HepG2 (cell line): ENCODE measurements around the gene ZMYND10. TPM values are rescaled to one million over a fixed set of nuclear protein-coding genes. Genes with fewer than 3 reads are reported as not detected.

Source experiments
- ARHGAP35 ChIP-seq: sonication (generic); formaldehyde crosslinking; IDR thresholded peaks from 2 replicates; pipeline ENCODE4 v1.9.0; 2022; ENCODE audit warnings: mild to moderate bottlenecking, inconsistent platforms, moderate library complexity, missing genetic modification reagents, borderline replicate concordance
- ATAD3A ChIP-seq: sonication (generic); formaldehyde crosslinking; IDR thresholded peaks from 2 replicates; pipeline ENCODE4 v1.4.0; 2020; ENCODE audit warnings: missing genetic modification reagents
- EEA1 ChIP-seq: sonication (generic); formaldehyde crosslinking; IDR thresholded peaks from 2 replicates; pipeline ENCODE4 v1.5.1; 2020; ENCODE audit warnings: mild to moderate bottlenecking, missing genetic modification reagents, borderline replicate concordance
- EZH2 ChIP-seq: conservative IDR thresholded peaks from 2 replicates; pipeline ENCODE4 v1.6.1; 2012; ENCODE audit warnings: mild to moderate bottlenecking, low read depth, low read length, moderate library complexity
- GABPA ChIP-seq, 2 experiments: IDR thresholded peaks; 2 replicates each; pipeline ENCODE4 v1.6.1; 2011 to 2016; ENCODE audit warnings: low read depth in 2 of 2, low read length in 1 of 2, missing biosample characterization in 1 of 2, missing genetic modification characterization in 1 of 2
- GATA4 ChIP-seq: sonication (generic); IDR thresholded peaks from 2 replicates; pipeline ENCODE4 v1.6.1; 2016; ENCODE audit warnings: antibody characterized with exemption, low read depth, borderline replicate concordance
- GZF1 ChIP-seq: sonication (generic); formaldehyde crosslinking; IDR thresholded peaks from 2 replicates; pipeline ENCODE4 v1.5.1; 2020; ENCODE audit warnings: mild to moderate bottlenecking, missing genetic modification reagents
- HNRNPL ChIP-seq: fragments of 200-400 bp; formaldehyde crosslinking; IDR thresholded peaks from 2 replicates; pipeline ENCODE4 v1.6.1; 2017; ENCODE audit warnings: mild to moderate bottlenecking, low read depth, low read length
- NPAS2 ChIP-seq: sonication (generic); formaldehyde crosslinking; IDR thresholded peaks from 2 replicates; pipeline ENCODE4 v1.8.0; 2022; ENCODE audit warnings: mild to moderate bottlenecking, missing genetic modification reagents, borderline replicate concordance
- ONECUT2 ChIP-seq: sonication (generic); formaldehyde crosslinking; IDR thresholded peaks from 2 replicates; pipeline ENCODE4 v1.4.0; 2020; ENCODE audit warnings: missing genetic modification reagents
- PHF21A ChIP-seq: sonication (generic); formaldehyde crosslinking; IDR thresholded peaks from 2 replicates; pipeline ENCODE4 v1.5.0; 2020; ENCODE audit warnings: mild to moderate bottlenecking, missing genetic modification reagents
- RAD51 ChIP-seq: fragments of 450-650 bp; IDR thresholded peaks from 2 replicates; pipeline ENCODE4 v1.6.1; 2016; ENCODE audit warnings: borderline replicate concordance
- RFXAP ChIP-seq: sonication (generic); formaldehyde crosslinking; IDR thresholded peaks from 2 replicates; pipeline ENCODE4 v1.4.0; 2020; ENCODE audit warnings: missing genetic modification reagents, borderline replicate concordance
- ZFP90 ChIP-seq: sonication (generic); formaldehyde crosslinking; IDR thresholded peaks from 2 replicates; pipeline ENCODE4 v1.8.0; 2022; ENCODE audit warnings: missing genetic modification reagents, mild to moderate bottlenecking, inconsistent platforms, borderline replicate concordance
- ZFX ChIP-seq: sonication (generic); formaldehyde crosslinking; IDR thresholded peaks from 2 replicates; pipeline ENCODE4 v1.4.0; 2020; ENCODE audit warnings: mild to moderate bottlenecking, low read depth, missing genetic modification reagents, moderate library complexity
- ZNF101 ChIP-seq: sonication (generic); formaldehyde crosslinking; IDR thresholded peaks from 2 replicates; pipeline ENCODE4 v1.4.0; 2020; ENCODE audit warnings: mild to moderate bottlenecking, low read depth, missing genetic modification reagents, borderline replicate concordance
- ZNF713 ChIP-seq: sonication (generic); formaldehyde crosslinking; IDR thresholded peaks from 2 replicates; pipeline ENCODE4 v1.4.0; 2020; ENCODE audit warnings: mild to moderate bottlenecking, missing genetic modification reagents
- ZNF790 ChIP-seq: sonication (generic); formaldehyde crosslinking; IDR thresholded peaks from 2 replicates; pipeline ENCODE4 v1.8.0; 2022; ENCODE audit warnings: missing genetic modification reagents, mild to moderate bottlenecking, borderline replicate concordance
- polyA plus RNA-seq, 8 experiments: library from polyadenylated mRNA; depleted of rRNA in 3 of 8; stranded (reverse) in 7 of 8; unstranded in 1 of 8; fragments of >200 nt; fragmentation: Illumina TruSeq in 4 of 8; extraction: Trizol in 4 of 8; gene quantifications; 2 replicates each; pipeline versions ENCODE4 v1.2.1 to v1.2.3, GENCODE V29; 2011 to 2016; ENCODE audit warnings: low read depth in 4 of 8, missing spikeins in 1 of 8, mixed read lengths in 1 of 8; ENCODE audit not compliant: insufficient read depth in 1 of 8
- total RNA-seq, 5 experiments: library from RNA; depleted of rRNA; stranded (reverse); fragments of >200 nt; fragmentation: Illumina TruSeq; extraction: Trizol; gene quantifications; 2 replicates each; pipeline ENCODE4 v1.2.3, GENCODE V29; 2016; ENCODE audit warnings: low read depth in 1 of 5
- TF ChIP-seq, protein P1 (sequence below): IDR thresholded peaks from 2 replicates; pipeline ENCODE4 v1.6.1; 2012; ENCODE audit warnings: low read length, improper control_type of control experiment
- TF ChIP-seq, protein P2 (sequence below): sonication (generic); formaldehyde crosslinking; IDR thresholded peaks from 2 replicates; pipeline ENCODE4 v1.4.0; 2020; ENCODE audit warnings: missing genetic modification reagents
- TF ChIP-seq, protein P3 (sequence below): sonication (generic); formaldehyde crosslinking; IDR thresholded peaks from 2 replicates; pipeline ENCODE4 v1.8.1; 2023; ENCODE audit warnings: mild to moderate bottlenecking, moderate library complexity, missing genetic modification reagents
- TF ChIP-seq, protein P4 (sequence below): sonication (generic); formaldehyde crosslinking; IDR thresholded peaks from 2 replicates; pipeline ENCODE4 v1.4.0; 2020; ENCODE audit warnings: missing genetic modification reagents, mild to moderate bottlenecking, borderline replicate concordance

ZMYND10 gene
- total and polyA plus RNA-seq, 2 of the 13 experiments (the other 11 are each of a cell fraction or from before 2014, with no cell fraction given) = 0.60 to 0.74 TPM

DNA sequence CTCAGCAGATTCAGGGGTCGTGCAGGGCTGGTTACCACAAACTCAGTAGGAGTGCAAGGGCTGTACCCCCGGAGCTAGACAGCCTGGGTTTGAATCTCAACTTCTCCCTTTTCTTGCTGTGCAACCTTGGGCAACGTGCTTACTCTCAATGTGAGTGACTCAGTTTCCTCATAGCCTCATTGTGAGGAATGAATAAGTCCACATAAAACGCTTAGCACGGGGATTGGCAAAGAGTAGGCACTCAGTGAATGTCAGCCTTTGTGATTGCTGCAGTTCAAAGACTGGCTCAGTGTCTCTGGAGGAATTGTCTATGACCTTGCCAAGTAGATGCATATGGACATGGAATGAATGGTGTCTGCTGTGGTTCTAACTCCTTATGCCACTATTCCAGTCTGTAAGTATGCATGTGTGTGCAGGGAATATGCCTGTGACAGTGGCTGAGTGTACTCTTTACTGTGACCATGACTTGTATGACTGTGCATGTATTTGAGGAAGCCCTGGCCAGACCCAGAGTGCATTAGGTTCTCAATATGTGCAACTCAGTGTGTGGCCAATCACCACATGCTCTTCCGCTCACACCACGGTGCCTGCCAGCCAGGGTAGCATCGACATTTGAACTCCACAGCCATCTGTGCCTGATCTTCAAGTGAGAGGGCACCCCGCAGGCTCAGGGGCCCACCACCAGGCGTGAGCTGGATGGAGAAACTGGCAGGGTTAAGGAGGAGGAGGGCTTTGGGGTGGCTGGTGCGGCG is 45.4 kb downstream of the ZMYND10 start (continued):
- TF ChIP-seq GZF1 (no peak), GABPA (IDR thresholded peaks at IDR 0.05; ENCODE audit: low read depth, low read length) (no peak), GABPA (CRISPR knock-in tag; IDR thresholded peaks at IDR 0.05; ENCODE audit: low read depth) (no peak), ZFX (CRISPR knock-in tag) (no peak; the same call in 1 of the 2 replicates), PHF21A (CRISPR knock-in tag) (no peak; the same call in none of the 2 replicates), ZNF101 (CRISPR knock-in tag) (no peak), EEA1 (CRISPR knock-in tag) (no peak), ONECUT2 (no peak), HNRNPL (0 out of 2 replicates have a peak, but pooled peaks have one; percentile 37), GATA4 (no peak), RFXAP (CRISPR knock-in tag) (0 out of 2 replicates have a peak, but pooled peaks have one; percentile 7), ARHGAP35 (CRISPR knock-in tag) (no peak), ATAD3A (CRISPR knock-in tag) (no peak), EZH2 (no peak), ZNF713 (CRISPR knock-in tag) (no peak), RAD51 (no peak), ZFP90 (CRISPR knock-in tag) (0 out of 2 replicates have a peak, but pooled peaks have one; percentile 15), ZNF790 (CRISPR knock-in tag) (no peak), NPAS2 (CRISPR knock-in tag) (no peak)
- TF ChIP-seq, protein P1, sequence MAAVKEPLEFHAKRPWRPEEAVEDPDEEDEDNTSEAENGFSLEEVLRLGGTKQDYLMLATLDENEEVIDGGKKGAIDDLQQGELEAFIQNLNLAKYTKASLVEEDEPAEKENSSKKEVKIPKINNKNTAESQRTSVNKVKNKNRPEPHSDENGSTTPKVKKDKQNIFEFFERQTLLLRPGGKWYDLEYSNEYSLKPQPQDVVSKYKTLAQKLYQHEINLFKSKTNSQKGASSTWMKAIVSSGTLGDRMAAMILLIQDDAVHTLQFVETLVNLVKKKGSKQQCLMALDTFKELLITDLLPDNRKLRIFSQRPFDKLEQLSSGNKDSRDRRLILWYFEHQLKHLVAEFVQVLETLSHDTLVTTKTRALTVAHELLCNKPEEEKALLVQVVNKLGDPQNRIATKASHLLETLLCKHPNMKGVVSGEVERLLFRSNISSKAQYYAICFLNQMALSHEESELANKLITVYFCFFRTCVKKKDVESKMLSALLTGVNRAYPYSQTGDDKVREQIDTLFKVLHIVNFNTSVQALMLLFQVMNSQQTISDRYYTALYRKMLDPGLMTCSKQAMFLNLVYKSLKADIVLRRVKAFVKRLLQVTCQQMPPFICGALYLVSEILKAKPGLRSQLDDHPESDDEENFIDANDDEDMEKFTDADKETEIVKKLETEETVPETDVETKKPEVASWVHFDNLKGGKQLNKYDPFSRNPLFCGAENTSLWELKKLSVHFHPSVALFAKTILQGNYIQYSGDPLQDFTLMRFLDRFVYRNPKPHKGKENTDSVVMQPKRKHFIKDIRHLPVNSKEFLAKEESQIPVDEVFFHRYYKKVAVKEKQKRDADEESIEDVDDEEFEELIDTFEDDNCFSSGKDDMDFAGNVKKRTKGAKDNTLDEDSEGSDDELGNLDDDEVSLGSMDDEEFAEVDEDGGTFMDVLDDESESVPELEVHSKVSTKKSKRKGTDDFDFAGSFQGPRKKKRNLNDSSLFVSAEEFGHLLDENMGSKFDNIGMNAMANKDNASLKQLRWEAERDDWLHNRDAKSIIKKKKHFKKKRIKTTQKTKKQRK = no peak
- TF ChIP-seq, protein P2, sequence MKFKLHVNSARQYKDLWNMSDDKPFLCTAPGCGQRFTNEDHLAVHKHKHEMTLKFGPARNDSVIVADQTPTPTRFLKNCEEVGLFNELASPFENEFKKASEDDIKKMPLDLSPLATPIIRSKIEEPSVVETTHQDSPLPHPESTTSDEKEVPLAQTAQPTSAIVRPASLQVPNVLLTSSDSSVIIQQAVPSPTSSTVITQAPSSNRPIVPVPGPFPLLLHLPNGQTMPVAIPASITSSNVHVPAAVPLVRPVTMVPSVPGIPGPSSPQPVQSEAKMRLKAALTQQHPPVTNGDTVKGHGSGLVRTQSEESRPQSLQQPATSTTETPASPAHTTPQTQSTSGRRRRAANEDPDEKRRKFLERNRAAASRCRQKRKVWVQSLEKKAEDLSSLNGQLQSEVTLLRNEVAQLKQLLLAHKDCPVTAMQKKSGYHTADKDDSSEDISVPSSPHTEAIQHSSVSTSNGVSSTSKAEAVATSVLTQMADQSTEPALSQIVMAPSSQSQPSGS (CRISPR knock-in tag) = no peak
- TF ChIP-seq, protein P3, sequence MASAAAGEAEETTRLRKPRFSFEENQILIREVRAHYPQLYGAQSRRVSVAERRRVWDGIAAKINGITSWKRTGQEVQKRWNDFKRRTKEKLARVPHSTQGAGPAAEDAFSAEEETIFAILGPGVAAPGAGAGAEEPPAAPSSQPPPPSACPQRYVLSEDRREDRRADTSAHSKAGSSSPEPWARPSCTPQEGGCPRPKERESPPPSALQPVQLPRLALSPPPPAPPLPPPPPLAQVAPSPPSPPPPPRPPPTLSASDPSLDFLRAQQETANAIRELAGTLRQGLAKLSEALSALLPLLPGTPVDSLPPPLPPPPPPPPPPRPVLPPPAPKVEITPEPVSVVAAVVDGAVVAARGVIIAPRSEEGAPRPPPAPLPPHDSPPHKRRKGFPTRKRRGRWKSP (CRISPR knock-in tag) = no peak
- TF ChIP-seq, protein P4, sequence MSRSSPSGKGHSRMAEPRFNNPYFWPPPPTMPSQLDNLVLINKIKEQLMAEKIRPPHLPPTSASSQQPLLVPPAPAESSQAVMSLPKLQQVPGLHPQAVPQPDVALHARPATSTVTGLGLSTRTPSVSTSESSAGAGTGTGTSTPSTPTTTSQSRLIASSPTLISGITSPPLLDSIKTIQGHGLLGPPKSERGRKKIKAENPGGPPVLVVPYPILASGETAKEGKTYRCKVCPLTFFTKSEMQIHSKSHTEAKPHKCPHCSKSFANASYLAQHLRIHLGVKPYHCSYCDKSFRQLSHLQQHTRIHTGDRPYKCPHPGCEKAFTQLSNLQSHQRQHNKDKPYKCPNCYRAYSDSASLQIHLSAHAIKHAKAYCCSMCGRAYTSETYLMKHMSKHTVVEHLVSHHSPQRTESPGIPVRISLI = no peak
